Stimulated activated naive CD8-positive, alpha-beta T cell treated with anti-CD3 and anti-CD28 coated beads, Interleukin-15, Interleukin-2, amounts not matched to agents 100 ng/mL and 50 ng/mL, for 24 hours (primary cell): ENCODE data around the gene CEP112.

Experiments
- H3K27ac Mint-ChIP-seq: one replicate; pipeline ENCODE4 v1.8.0; 2021; ENCODE audit warnings: mild to moderate bottlenecking, mixed read lengths
- H3K27me3 Mint-ChIP-seq: one replicate; pipeline ENCODE4 v1.8.0; 2021; ENCODE audit warnings: mixed read lengths
- H3K36me3 Mint-ChIP-seq: one replicate; pipeline ENCODE4 v1.8.0; 2021; ENCODE audit warnings: low read depth, mixed read lengths
- H3K4me1 Mint-ChIP-seq: one replicate; pipeline ENCODE4 v1.8.0; 2021; ENCODE audit warnings: low read depth, mixed read lengths
- H3K4me3 Mint-ChIP-seq: one replicate; pipeline ENCODE4 v1.8.0; 2021; ENCODE audit warnings: mild to moderate bottlenecking, mixed read lengths
- H3K9me3 Mint-ChIP-seq: one replicate; pipeline ENCODE4 v1.8.0; 2021; ENCODE audit warnings: mixed read lengths

CEP112 gene

DNA sequence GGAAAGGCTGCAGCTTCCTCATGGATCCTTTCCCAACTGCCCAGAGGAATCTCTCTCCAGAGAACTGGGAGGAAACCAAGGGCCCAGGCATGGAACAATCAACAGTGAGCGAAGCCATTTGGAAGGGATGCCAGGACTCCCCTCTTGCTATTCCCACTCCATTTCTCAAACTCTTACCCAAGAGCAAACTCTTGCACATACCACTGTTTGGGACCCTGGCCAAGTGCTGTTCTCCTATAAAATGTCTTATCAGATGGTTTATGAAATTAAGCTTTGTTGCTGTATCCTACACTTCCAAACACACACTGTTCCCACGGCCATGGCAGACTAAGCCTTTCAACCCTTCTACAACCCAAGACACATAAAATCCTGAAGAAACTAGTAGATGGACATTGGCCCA is 582.2 kb downstream of the CEP112 start:
- no peaks in the 10 kb centered on the region for H3K9me3 Mint-ChIP-seq
- no peak overlapping the region for H3K4me3 Mint-ChIP-seq
- H3K27ac Mint-ChIP-seq: no peak overlapping the region
- H3K36me3 Mint-ChIP-seq: no peaks in the 10 kb centered on the region
- H3K4me1 Mint-ChIP-seq: no peaks in the 10 kb centered on the region
- H3K27me3 Mint-ChIP-seq: no peaks in the 10 kb centered on the region

DNA sequence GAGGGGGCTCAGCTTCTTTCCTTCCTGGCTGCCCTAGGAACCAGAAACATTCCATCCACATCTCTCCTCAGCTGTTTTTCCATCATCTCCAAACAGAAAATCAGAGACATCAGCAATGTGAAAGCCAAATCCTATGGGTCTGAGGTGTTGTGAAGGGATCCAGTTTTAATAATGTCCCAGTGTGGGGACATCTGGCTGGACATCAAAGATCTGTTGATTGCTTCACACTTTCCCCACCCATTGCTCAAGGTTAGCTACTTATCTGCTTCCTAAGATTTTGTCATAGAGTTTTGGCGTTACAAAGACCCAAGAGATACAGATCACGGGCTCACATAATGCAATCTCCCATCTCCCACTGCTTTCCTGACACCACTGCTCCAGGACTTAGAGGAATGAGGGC is 582.6 kb downstream of the CEP112 start:
- no peaks in the 10 kb centered on the region for H3K9me3 Mint-ChIP-seq
- H3K27ac Mint-ChIP-seq: no peak overlapping the region
- no peaks in the 10 kb centered on the region for H3K36me3 Mint-ChIP-seq
- H3K4me1 Mint-ChIP-seq: no peaks in the 10 kb centered on the region
- no peaks in the 10 kb centered on the region for H3K27me3 Mint-ChIP-seq
- H3K4me3 Mint-ChIP-seq: no peak overlapping the region

DNA sequence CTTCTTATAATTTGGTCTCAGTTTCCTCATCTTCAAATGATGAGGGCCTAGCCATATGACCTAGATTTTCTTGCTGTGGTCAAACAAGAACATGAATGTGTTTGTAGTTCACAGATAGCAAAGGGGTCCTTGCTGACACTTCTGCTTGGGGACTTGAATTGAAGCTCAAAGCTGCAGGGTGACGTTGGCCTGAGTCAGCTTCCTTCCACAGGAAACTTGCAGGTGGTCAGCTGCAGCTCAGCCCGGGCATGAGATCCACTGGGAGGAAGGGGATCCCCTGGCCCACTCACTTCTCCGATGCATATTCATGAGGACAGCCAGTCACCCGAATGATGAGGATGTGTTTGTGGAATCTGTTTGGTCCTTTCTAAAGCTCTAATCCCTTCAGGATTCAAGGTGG is 587.9 kb downstream of the CEP112 start:
- Mint-ChIP-seq H3K4me3 (no peak overlapping the region), H3K36me3 (no peaks in the 10 kb centered on the region)

DNA sequence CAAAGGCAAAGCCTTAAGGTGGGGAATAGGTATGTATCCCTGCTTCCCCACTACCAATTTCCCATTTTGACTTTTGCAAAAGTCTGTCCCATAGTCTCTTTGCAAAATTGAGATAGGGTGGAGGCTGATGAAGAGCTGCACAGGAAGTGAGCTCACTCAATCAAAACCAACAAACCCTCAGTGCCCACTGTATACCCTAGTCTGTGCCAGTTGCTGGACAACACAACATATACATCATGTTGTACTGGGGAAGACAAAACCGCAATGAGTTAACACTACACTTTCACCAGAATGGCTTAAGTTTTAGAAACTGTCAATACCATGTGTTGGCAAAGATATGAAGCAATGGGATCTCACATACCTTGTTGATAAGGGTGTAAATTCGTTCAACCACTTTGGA is 590.1 kb downstream of the CEP112 start:
- Mint-ChIP-seq H3K27ac (no peak overlapping the region), H3K9me3 (no peaks in the 10 kb centered on the region), H3K27me3 (peaks cover 7% of the 10 kb centered on the region), H3K4me1 (no peaks in the 10 kb centered on the region), H3K36me3 (no peaks in the 10 kb centered on the region), H3K4me3 (no peak overlapping the region)

More for the DNA sequence above, 587.9 kb downstream of the CEP112 start:
- Mint-ChIP-seq H3K9me3 (no peaks in the 10 kb centered on the region), H3K27ac (no peak overlapping the region), H3K27me3 (peaks cover 7% of the 10 kb centered on the region), H3K4me1 (no peaks in the 10 kb centered on the region)

GRCh38 chr17:65601145-65601544 is 590.8 kb downstream of the CEP112 start:
- Mint-ChIP-seq H3K27me3 (peaks cover 7% of the 10 kb centered on the region), H3K4me3 (no peak overlapping the region), H3K36me3 (no peaks in the 10 kb centered on the region), H3K4me1 (no peaks in the 10 kb centered on the region), H3K9me3 (no peaks in the 10 kb centered on the region), H3K27ac (no peak overlapping the region)

DNA sequence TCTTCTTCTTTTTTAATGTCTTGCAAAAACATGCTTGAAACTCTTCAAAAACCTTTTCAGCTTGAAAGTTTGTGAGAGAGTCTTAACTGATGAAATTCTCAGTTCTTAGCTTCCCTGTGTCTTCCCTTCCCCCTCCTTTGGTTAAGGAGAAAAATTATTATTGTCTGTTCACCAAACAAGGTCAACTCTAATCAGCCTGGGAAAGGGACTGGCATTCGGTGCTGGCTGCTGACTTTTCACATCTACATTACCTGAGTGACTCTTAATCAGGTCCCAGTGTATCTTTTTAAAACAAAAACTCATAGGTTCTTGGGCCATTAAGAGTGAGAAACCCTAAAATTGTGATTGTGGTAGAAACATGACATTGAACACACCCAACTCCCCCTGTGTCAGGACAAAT is 591.4 kb downstream of the CEP112 start:
- Mint-ChIP-seq H3K4me1 (no peaks in the 10 kb centered on the region), H3K9me3 (no peaks in the 10 kb centered on the region), H3K36me3 (no peaks in the 10 kb centered on the region), H3K27ac (no peak overlapping the region), H3K27me3 (peaks cover 7% of the 10 kb centered on the region), H3K4me3 (no peak overlapping the region)

GRCh38 chr17:65599650-65600049 is 592.3 kb downstream of the CEP112 start:
- no peak overlapping the region for H3K27ac Mint-ChIP-seq
- H3K9me3 Mint-ChIP-seq: no peaks in the 10 kb centered on the region
- H3K4me3 Mint-ChIP-seq: no peak overlapping the region

DNA sequence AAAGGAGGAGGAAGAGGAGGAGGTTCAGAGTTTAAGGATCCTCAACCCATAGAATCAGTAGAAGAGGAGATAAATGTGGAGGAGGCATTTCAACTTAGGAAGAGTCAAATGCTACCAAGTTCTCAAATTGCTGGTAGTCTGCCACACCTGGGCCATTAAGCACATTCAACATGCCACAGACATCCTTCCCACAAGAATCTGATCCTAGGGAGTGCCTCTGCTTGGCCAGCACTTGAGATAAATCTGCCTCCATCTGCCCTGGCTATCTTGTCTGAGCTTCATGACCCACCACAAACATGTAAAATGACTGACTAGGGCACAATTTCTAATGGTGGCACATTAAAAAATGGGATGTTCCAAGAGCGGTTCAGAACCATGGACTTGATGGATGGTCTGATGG is 593.2 kb downstream of the CEP112 start:
- H3K9me3 Mint-ChIP-seq: no peaks in the 10 kb centered on the region
- peaks cover 10% of the 10 kb centered on the region for H3K27me3 Mint-ChIP-seq
- no peak overlapping the region for H3K4me3 Mint-ChIP-seq
- H3K36me3 Mint-ChIP-seq: no peaks in the 10 kb centered on the region
- H3K4me1 Mint-ChIP-seq: peaks cover 16% of the 10 kb centered on the region
- no peak overlapping the region for H3K27ac Mint-ChIP-seq

More at GRCh38 chr17:65599650-65600049, 592.3 kb downstream of the CEP112 start:
- no peaks in the 10 kb centered on the region for H3K36me3 Mint-ChIP-seq
- peaks cover 7% of the 10 kb centered on the region for H3K27me3 Mint-ChIP-seq
- H3K4me1 Mint-ChIP-seq: peaks cover 7% of the 10 kb centered on the region

DNA sequence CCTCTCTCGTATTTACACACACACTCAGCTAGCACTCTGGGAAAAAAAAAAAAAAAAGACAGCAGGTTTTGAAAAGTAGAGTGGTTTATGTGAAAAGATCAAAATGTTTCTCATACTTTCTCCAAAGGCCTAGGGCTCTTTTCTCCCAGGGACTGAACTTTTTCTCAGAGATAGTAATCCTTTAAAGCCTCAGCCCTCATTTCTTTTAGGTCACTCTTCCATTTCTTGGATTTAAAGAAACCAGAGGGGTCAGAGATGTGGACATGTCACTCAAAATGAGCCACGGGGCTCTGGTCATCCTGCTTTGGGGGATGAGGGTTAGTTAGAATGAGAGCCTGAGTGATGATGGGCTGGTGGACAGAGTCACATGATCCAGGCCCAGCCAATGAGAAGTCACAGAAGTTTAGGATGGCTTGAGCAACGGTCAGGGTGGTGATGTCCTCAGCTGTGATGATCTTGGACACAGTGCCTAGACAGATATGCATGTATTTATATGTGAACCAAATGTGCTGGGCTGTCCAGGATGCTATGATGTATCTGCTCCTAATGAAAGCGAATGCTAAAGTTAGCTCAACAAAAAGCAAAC is 596.8 kb downstream of the CEP112 start:
- H3K9me3 Mint-ChIP-seq: no peaks in the 10 kb centered on the region
- no peak overlapping the region for H3K4me3 Mint-ChIP-seq
- peaks cover 29% of the 10 kb centered on the region for H3K4me1 Mint-ChIP-seq
- no peaks in the 10 kb centered on the region for H3K36me3 Mint-ChIP-seq
- peaks cover 19% of the 10 kb centered on the region for H3K27me3 Mint-ChIP-seq
- H3K27ac Mint-ChIP-seq: no peak overlapping the region

GRCh38 chr17:65593855-65594845 is 597.8 kb downstream of the CEP112 start:
- peak overlapping the region; percentile 63 for H3K27ac Mint-ChIP-seq
- no peaks in the 10 kb centered on the region for H3K9me3 Mint-ChIP-seq
- peaks cover 12% of the 10 kb centered on the region for H3K27me3 Mint-ChIP-seq
- no peaks in the 10 kb centered on the region for H3K36me3 Mint-ChIP-seq
- peaks cover 29% of the 10 kb centered on the region for H3K4me1 Mint-ChIP-seq
- peak overlapping the region; percentile 70 for H3K4me3 Mint-ChIP-seq

DNA sequence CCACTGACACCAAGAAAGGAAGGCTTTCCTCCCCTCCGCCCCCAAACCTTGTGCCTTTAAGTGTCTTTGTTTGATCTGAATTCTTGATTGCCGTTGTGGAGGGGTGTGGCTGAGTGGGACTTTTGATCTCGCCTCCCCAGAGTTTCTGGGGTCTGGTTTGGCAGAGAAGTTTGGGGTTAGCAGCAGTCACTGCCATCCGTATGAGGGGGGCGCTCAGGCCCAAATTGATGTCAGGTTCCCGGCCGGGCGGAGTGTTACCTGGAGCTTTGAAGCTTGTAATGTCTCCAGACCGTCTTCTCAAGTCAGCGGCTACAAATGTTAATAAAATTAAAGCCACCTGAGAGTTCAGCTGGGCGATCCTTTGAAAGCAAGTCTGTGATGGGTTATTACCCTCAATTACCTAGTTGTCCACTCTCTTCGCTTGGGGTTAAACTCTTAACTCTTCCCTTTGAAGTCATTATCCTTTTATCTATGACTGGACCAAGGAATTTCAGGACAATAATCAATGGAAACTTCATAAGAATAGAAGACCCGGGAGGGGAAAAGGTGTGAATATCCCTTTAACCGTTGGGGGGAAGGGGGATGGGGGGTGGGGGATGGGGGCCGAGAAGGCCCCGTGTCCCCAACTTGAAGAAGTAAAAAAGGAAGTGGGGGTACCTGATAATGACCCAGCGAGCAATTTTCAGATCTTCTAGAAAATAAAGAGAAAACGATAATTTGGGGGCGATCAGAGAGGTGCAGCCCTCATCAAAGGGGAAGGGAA is 598.7 kb downstream of the CEP112 start:
- no peaks in the 10 kb centered on the region for H3K36me3 Mint-ChIP-seq
- H3K4me3 Mint-ChIP-seq: peak overlapping the region; percentile 70
- peak overlapping the region; percentile 63 for H3K27ac Mint-ChIP-seq

DNA sequence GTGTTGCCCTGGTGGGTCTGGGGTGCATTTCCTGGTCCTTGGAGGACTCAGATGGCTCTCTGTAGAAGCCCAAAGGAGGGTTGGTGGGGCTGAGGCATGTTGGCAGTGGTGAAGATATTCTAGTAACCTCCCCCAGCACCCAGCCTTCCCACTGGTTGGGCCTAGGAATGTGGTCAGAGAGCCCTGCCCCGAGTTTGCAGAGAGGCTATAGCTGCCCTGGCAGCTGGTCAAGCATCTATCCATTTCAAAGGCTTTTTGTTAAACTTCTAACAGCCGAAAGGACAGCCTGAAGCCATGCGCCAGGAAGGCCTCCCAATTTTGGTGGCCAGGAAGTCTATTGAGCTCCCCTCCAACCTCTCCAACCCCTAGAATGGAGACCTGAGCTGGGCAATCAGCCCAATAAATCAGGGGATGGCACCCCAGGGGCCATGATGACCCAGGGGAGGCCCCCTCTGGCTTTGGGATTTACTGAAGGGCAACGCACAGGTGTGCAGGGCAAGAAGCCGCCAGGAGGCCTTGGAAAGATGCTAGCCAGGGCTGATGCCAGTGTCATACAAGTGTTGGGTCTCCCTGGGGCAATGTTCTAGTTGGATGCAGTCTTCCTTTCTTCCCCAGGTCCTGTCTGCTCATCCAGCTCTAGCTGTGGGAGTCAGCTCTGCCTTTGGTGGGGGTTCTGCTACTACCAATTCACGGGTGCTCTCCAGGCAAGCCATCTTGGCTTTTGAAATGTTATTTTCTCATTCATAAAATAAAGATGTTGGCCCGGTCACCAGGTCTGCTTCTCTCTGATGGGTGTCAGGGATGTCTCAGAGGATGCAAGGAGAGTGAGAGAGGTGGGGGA is 599.6 kb downstream of the CEP112 start:
- peaks cover 33% of the 10 kb centered on the region for H3K4me1 Mint-ChIP-seq
- peaks cover 12% of the 10 kb centered on the region for H3K27me3 Mint-ChIP-seq
- no peak overlapping the region for H3K4me3 Mint-ChIP-seq
- no peaks in the 10 kb centered on the region for H3K36me3 Mint-ChIP-seq
- H3K9me3 Mint-ChIP-seq: no peaks in the 10 kb centered on the region
- H3K27ac Mint-ChIP-seq: no peak overlapping the region

More for the DNA sequence above, 598.7 kb downstream of the CEP112 start:
- H3K9me3 Mint-ChIP-seq: no peaks in the 10 kb centered on the region
- peaks cover 12% of the 10 kb centered on the region for H3K27me3 Mint-ChIP-seq
- H3K4me1 Mint-ChIP-seq: peaks cover 30% of the 10 kb centered on the region

- Mint-ChIP-seq H3K4me1 (peaks cover 38% of the 10 kb centered on the region), H3K27ac (no peak overlapping the region), H3K9me3 (no peaks in the 10 kb centered on the region), H3K4me3 (no peak overlapping the region), H3K36me3 (no peaks in the 10 kb centered on the region), H3K27me3 (peaks cover 12% of the 10 kb centered on the region)
Measured at GRCh38 chr17:65589321-65589720, 602.6 kb downstream of the CEP112 start.

GRCh38 chr17:65588181-65588808 is 603.6 kb downstream of the CEP112 start:
- no peak overlapping the region for H3K27ac Mint-ChIP-seq
- peaks cover 33% of the 10 kb centered on the region for H3K4me1 Mint-ChIP-seq
- H3K27me3 Mint-ChIP-seq: peaks cover 4% of the 10 kb centered on the region
- H3K4me3 Mint-ChIP-seq: no peak overlapping the region
- H3K9me3 Mint-ChIP-seq: no peaks in the 10 kb centered on the region
- no peaks in the 10 kb centered on the region for H3K36me3 Mint-ChIP-seq
